HG02870 (cell line): ENCODE results near the gene PCNX3.
"Not testable (repeated sequence)": the region's sequence is repeated elsewhere in the genome, so short reads cannot be mapped to it uniquely, and the experiment has no call there.

Source experiments
- ATAC-seq: cut with Tn5 transposase; IDR thresholded peaks from one replicate; pipeline ENCODE4 v1.9.1; 2021; ENCODE audit warnings: mild to moderate bottlenecking, moderate library complexity; ENCODE audit not compliant: unreplicated experiment

The PCNX3 gene

DNA sequence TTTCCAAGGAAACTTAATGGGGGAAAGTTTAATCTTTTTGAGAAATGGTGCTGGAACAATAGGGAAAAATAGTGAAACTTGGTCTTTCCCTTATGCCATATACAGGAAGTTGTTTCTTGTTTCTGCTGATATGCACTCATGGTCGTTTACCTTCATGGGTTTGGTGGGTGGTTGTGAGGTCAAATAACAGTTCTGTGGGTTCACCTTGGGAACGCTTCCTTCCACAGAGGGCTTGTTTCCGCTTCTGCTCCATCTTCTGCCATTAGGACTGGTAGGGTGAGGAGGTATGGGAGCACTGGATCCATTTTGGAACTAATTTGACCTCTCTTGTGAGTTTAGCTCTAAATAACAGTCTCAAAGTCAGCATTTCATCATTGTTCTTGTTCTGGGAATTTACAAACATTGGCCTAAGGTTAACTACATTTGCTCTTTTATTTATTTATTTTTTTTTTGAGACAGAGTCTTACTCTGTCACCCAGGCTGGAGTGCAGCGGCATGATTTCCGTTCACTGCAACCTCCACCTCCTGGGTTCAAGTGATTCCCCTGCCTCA lies 64.7 kb downstream of the PCNX3 start:
- no peak for ATAC-seq

- ATAC-seq: not testable (repeated sequence)
Observed at GRCh38 chr11:65683480-65683879, 67.9 kb downstream of the PCNX3 start.

DNA sequence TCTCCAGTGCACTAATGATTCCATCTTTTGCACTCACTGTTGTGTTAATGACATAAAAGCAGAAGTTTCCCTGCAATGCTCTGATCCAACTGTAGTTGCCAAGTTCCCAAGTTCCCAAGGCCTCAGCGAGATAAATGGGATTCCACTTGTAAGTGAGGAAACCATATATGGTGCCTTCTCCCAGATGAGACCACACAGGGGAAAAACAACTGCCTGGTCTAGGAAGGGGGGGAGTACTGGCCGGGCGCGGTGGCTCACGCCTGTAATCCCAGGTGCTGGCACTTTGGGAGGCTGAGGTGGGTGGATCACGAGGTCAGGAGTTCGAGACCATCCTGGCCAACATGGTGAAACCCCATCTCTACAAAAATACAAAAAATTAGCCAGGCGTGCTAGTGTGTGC lies 70.4 kb downstream of the PCNX3 start:
- no peak for ATAC-seq
